HG02798 (cell line): ENCODE results near the gene IL6ST.
"Not testable (repeated sequence)": the region's sequence is repeated elsewhere in the genome, so short reads cannot be mapped to it uniquely, and the experiment has no call there.

Source experiments
- ATAC-seq: cut with Tn5 transposase; IDR thresholded peaks from one replicate; pipeline ENCODE4 v1.9.1; 2021; ENCODE audit warnings: mild to moderate bottlenecking; ENCODE audit not compliant: unreplicated experiment, poor library complexity

IL6ST gene

DNA sequence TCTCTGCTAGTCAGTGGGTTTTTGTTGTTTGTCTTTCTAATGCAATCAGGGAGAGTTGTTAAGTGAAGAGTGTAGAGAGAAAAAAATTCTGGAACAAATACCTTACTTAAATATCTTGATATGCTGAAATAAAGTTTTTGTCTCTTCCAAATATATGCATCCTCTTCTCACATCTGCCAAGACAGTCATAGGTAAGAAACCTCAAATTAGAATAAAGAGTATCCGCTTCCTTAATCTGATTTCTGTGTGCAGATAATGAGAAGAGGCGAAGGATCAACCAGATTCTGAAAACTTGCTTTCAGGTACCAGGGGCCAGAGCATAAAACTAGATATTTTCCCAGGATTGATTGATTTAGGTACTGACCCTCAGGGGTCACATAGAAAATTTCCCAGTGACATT is 11.3 kb upstream of the IL6ST start:
- ATAC-seq, result no peak

- no peak for ATAC-seq
Measured at GRCh38 chr5:56004874-56005273, 10.1 kb upstream of the IL6ST start.

GRCh38 chr5:56003679-56004078 is 8.9 kb upstream of the IL6ST start:
- ATAC-seq, result no peak

DNA sequence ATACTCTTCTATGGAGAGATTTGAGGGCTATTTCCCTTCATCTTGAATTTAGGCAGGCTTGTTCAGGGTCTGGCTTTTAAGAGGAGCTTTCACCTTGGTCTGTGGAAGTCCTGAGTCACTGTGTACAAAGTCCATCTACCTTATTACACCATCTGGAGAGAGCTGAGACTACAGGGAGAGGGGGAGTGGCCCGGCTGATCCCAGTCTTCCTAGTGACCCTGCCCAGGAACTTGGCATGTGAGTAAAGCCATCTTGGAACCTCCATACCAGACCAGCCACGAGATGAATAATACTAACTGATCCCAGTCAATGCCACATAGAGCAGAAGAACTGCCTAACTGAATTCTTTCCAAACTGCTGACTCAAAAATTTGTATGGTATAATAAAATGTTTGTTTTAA is 8.4 kb upstream of the IL6ST start:
- ATAC-seq, result no peak

DNA sequence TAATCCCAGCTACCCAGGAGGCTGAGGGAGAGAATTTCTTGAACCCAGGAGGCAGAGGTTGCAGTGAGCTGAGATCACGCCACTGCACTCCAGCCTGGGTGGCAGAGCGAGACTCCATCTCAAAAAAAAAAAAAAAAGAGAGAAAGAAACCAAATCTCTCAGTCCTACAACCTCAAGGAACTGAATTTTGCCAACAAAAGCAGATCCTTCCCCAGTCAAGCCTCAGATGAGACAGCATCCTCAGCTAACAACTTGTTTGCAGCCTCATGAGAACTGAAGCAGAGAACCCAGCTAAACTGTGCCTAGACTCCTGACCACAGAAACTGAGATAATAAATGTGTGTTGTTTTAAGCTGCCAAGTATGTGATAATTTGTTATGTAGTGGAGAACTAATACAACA is 7.5 kb upstream of the IL6ST start:
- ATAC-seq, result no peak

GRCh38 chr5:56000221-56000620 is 5.5 kb upstream of the IL6ST start:
- ATAC-seq, result not testable (repeated sequence)

DNA sequence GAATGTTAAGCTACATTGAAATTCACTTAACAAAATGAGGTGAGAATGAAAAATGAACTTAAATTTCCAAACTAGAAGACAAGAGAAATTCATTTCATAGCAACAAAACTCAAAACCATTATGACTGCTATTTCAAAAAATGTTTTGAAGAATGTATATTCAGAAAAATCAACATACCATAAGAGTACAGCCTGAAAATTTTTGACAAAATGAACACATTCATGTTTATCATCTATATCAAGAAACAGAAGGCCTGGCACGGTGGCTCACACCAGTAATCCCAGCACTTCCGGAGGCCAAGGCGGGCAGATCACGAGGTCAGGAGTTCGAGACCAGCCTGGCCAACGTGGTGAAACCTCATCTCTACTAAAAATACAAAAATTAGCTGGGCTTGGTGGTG is 4.2 kb upstream of the IL6ST start:
- ATAC-seq, result no peak

- ATAC-seq, result no peak
Measured at GRCh38 chr5:55997742-55998351, 3.1 kb upstream of the IL6ST start.

DNA sequence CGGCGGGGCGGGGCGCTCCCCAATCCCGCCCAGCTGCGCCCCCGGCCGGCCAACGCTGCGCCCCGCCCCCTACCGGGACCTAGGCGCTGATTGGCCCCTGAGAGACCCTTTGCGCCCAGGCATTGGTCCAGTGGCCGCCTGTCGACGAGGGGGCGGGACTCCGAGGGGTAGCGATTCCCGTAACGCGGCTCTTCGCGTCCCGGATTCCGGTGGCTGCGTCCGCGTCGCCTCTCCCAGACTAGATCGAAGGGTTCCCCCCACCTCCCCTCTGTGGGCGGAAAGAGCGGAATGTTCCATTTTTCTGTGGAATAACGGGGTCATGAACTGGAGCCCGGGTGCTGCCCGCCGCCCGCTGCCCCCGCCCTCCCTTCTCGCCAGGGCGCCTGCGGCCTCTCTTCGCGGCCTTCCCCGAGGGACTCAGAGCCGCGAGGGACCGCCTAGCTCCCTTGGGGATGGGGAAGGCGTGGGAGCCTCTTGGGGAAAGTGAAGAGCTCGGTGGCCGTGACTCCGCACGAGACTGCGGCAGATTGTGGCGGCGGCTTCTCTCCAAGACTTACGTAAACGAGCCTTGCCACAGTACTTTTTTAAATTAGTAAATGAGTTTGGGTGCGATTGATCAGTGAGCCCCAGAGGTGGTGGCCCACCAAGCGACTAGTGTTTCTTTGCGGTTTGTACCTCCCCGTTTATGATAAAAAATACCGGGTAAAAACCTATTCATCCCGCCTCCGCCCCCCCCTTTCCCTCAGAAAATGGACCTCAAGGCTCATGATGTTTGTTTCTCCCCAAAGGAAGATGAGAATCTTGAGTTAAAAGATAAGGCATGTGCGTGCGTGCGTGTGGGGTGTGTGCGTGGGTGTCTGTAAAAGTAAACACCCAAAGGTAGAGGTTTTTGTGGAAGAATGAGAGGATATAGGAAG is 493 bp upstream of the IL6ST start:
- peak; percentile 97 for ATAC-seq

- ATAC-seq, result no peak
Measured at GRCh38 chr5:55993731-55994494, 850 bp downstream of the IL6ST start.

DNA sequence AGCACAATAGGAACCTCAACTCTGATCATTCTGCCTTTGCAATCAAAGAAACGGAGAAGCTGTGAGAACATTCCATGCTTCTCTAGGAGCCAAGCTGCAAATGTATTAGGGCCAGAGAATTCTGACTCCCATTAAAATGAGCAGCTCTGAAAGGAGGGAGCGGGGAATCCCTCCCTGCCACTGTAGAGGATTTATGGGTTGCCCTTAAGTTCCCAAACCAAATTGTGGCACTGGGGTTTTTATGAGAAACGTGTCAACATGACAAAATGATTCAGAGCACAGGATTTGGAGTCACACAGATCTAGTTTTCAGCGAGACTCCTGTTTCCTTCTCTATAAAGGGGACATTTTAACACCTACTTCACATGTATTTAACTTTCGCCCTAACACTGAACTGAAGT is 1.8 kb downstream of the IL6ST start:
- no peak for ATAC-seq

DNA sequence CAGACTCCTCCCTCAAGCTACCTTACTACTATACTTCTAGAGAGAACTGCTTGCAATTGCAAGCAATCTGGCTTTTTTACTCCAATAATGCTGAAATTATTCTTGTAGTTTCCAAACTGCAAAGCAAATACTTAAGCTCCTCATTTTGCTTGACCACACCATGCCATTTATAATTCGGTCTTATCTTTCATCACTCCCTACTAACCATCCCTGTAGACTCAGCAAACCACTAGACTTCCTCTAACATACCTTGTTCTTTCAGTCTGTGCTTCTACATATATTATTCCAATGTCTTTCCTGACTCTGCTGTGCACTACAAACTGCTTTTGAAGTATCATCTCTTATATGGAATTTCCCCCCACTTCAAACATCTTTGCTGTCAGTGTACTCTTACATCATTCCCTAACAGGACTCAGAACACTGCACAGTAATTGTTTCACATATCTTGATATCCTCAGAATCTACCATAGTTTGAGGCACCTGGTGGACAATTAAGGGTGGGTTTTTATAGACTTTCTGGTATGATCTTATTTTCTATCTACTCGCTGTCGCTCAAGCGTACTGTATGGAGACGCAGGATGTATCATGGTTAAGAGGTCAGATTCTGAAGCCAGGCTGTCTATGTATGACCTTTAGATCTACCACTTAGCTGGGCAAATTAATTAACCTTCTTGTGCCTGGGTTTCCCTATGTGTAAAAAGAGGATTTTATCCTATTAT is 2.8 kb downstream of the IL6ST start:
- no peak for ATAC-seq

- not testable (repeated sequence) for ATAC-seq
Measured at GRCh38 chr5:55990895-55991294, 3.9 kb downstream of the IL6ST start.

DNA sequence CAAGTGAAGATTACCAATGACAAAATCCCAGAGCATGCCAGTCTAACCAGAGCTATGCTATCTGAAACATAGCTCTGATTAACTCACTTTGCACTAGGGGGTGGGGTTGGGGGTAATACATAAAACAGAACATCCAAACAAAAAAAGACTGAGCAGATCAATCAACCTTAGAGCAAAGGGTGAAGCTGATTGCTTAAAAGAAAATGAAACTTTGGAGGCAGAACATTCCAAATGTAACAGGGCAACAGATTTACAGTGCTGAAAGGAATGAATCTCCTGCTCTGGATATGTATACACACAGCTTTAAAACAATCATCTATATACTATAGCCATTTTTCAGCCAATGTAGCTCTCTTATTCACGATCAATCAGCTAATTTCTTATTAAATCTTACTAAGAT is 4.9 kb downstream of the IL6ST start:
- ATAC-seq, result no peak

DNA sequence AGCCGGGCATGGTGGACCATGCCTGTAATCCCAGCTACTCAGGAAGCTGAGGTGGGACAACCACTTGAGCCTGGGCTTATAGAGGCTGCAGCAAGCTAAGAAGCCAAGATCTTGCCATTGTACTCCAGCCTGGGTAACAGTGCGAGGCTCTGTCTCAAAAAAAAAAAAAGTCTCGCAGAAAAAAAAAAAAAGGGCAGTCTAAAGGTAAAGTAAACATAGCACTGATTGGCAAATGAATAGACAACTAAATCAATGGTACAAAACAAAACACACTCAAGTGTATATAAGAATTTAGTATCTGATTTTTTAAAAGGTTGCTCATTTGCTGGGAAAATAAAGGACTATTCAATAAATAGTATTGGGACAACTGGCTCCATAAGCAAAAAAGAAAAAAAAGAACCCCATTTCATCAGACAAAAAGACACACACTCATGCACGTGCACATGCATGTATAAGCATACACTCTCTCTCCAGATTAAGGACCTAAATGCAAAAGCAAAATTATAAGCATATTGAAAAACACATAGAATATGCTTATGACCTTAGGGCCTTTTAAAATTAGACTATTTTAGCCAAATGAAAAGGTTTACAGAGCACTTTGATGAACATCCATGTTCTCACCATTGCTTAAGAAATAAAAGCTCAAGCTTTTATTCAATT is 5.7 kb downstream of the IL6ST start:
- ATAC-seq, result no peak

DNA sequence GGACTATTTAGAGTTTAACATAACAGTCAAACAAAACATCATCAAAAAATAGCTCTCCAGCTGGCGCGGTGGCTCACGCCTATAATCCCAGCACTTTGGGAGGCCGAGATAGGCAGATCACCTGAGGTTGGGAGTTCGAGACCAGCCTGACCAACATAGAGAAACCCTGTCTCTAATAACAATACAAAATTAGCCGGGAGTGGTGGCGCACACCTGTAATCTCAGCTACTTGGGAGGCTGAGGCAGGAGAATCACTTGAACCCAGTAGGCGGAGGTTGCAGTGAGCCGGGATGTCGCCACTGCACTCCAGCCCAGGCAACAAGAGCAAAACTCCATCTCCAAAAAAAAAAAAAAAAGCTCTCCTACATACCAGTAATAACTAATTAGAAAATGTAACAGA is 6.3 kb downstream of the IL6ST start:
- not testable (repeated sequence) for ATAC-seq

DNA sequence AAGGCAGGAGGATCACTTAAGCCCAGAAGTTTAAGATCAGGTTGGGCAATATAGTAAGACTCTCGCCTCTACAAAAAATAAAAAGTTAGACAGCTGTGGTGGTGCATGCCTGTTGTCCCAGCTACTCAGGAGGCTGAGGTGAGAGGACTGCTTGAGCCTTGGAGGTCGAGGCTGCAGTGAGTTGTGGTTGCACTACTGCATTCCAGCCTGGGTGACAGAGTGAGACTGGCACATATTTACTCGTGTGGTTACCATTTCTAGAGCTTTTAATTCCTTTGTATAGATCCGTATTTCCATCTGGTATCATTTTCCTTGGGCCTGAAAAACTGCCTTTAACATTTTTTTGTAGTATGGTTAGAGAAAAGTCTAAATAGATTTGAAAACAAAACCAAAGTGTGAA is 7.8 kb downstream of the IL6ST start:
- no peak for ATAC-seq

- no peak for ATAC-seq
Measured at GRCh38 chr5:55985181-55985580, 9.6 kb downstream of the IL6ST start.

DNA sequence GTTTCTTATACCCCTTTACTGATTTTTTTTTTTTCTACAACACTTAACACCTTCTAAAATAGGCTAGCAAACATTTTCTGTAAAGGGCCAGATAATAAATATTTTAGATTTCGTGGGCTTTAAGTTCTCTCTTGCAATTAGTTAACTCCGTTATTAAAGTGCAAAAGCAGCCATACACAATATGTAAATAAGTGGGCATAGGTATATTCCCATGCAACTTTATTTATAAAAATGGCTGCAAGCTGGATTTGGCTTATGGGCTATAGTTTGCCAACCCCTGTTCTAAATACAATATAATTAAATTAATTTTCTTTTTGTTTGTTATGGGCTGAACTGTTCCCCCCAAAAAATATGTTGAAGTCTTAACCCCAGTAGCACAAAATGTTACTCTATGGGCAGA is 10.8 kb downstream of the IL6ST start:
- no peak for ATAC-seq

- no peak for ATAC-seq
Measured at GRCh38 chr5:55982957-55983381, 11.8 kb downstream of the IL6ST start.
